CD14-positive monocyte (primary cell): ENCODE results near the gene EEPD1. TPM values are rescaled to one million over a fixed set of nuclear protein-coding genes. Genes with fewer than 3 reads are reported as not detected.
A peak's percentile ranks its signal among the peaks of the same experiment; 100 is the strongest.

Experiments
- DNase-seq, 3 donors: peaks; one replicate each; pipeline ENCODE4 v3.0.0-alpha.2; 2011 to 2022
- H2AFZ ChIP-seq: 2 replicates; pipeline ENCODE4 v1.6.0; 2012; ENCODE audit warnings: mild to moderate bottlenecking, low read depth, low read length, inconsistent platforms; ENCODE audit not compliant: insufficient read depth, poor library complexity, severe bottlenecking
- H3K27ac ChIP-seq, 2 donors: 1 replicate in 1 of 2; 2 replicates in 1 of 2; pipeline ENCODE4 v1.5.1; 2012 to 2013; ENCODE audit warnings: low read length in 2 of 2, control low read depth in 1 of 2, inconsistent platforms in 1 of 2, low read depth in 1 of 2, mild to moderate bottlenecking in 1 of 2
- H3K27me3 ChIP-seq, 2 donors: one replicate each; pipeline versions ENCODE4 v1.6.0 to v1.6.1; 2011 to 2013; ENCODE audit warnings: low read length in 2 of 2; ENCODE audit not compliant: control insufficient read depth in 2 of 2, insufficient read depth in 2 of 2
- H3K36me3 ChIP-seq, 2 donors: replicated peaks in 1 of 2; 1 replicate in 1 of 2; 2 replicates in 1 of 2; pipeline versions ENCODE4 v1.5.1 to v1.6.1; 2012 to 2013; ENCODE audit warnings: low read length in 2 of 2, control low read depth in 1 of 2, inconsistent platforms in 1 of 2, mild to moderate bottlenecking in 1 of 2; ENCODE audit not compliant: insufficient read depth in 2 of 2, control insufficient read depth in 1 of 2
- H3K4me1 ChIP-seq, 2 donors: 1 replicate in 1 of 2; 2 replicates in 1 of 2; pipeline versions ENCODE4 v1.5.1 to v1.6.1; 2012 to 2013; ENCODE audit warnings: low read length in 2 of 2, control low read depth in 1 of 2, inconsistent platforms in 1 of 2, mild to moderate bottlenecking in 1 of 2, moderate library complexity in 1 of 2; ENCODE audit not compliant: insufficient read depth in 2 of 2, control insufficient read depth in 1 of 2
- H3K4me2 ChIP-seq: replicated peaks from 2 replicates; pipeline ENCODE3; 2012; ENCODE audit warnings: low read length, moderate library complexity, mild to moderate bottlenecking; ENCODE audit not compliant: poor library complexity, severe bottlenecking; ENCODE audit errors: extremely low read depth
- H3K4me3 ChIP-seq, 3 experiments: fragments of 200-600 bp in 1 of 3; sonication (generic) in 1 of 3; replicated peaks in 1 of 3; 1 replicate in 2 of 3; 2 replicates in 1 of 3; pipeline ENCODE4 v1.5.1; 2011 to 2013; ENCODE audit warnings: low read length in 3 of 3, mild to moderate bottlenecking in 3 of 3, control low read depth in 2 of 3, low read depth in 2 of 3, inconsistent platforms in 1 of 3, moderate library complexity in 1 of 3
- H3K79me2 ChIP-seq: 2 replicates; pipeline ENCODE4 v1.6.0; 2012; ENCODE audit warnings: mild to moderate bottlenecking, control low read depth, inconsistent platforms, low read length, moderate library complexity; ENCODE audit not compliant: insufficient read depth
- H3K9ac ChIP-seq: 2 replicates; pipeline ENCODE4 v1.6.0; 2017; ENCODE audit warnings: low read length, mild to moderate bottlenecking; ENCODE audit not compliant: insufficient read depth, poor library complexity, severe bottlenecking
- H3K9me3 ChIP-seq, 2 donors: replicated peaks in 1 of 2; 1 replicate in 1 of 2; 2 replicates in 1 of 2; pipeline versions ENCODE4 v1.5.1 to v1.6.1; 2012 to 2013; ENCODE audit warnings: low read length in 2 of 2, control low read depth in 1 of 2; ENCODE audit not compliant: control insufficient read depth in 1 of 2, insufficient read depth in 1 of 2
- H4K20me1 ChIP-seq: 2 replicates; pipeline ENCODE4 v1.6.0; 2012; ENCODE audit warnings: mild to moderate bottlenecking, low read length, control low read depth, moderate library complexity; ENCODE audit not compliant: insufficient read depth
- H3K27ac Mint-ChIP-seq, 7 donors: one replicate each; pipeline ENCODE4 v1.8.0; 2020; ENCODE audit warnings: mild to moderate bottlenecking in 7 of 7, mixed read lengths in 7 of 7, moderate library complexity in 6 of 7, inconsistent platforms in 2 of 7
- H3K27me3 Mint-ChIP-seq, 3 donors: one replicate each; pipeline ENCODE4 v1.8.0; 2021 to 2022; ENCODE audit warnings: low read depth in 3 of 3, mild to moderate bottlenecking in 3 of 3, mixed read lengths in 3 of 3, moderate library complexity in 3 of 3, inconsistent platforms in 1 of 3
- H3K36me3 Mint-ChIP-seq, 2 donors: one replicate each; pipeline ENCODE4 v1.8.0; 2020; ENCODE audit warnings: mixed read lengths in 2 of 2, inconsistent platforms in 1 of 2, mild to moderate bottlenecking in 1 of 2
- H3K4me1 Mint-ChIP-seq: one replicate; pipeline ENCODE4 v1.8.0; 2020; ENCODE audit warnings: mild to moderate bottlenecking, mixed read lengths
- H3K4me3 Mint-ChIP-seq, 2 donors: one replicate each; pipeline ENCODE4 v1.8.0; 2020; ENCODE audit warnings: mild to moderate bottlenecking in 2 of 2, mixed read lengths in 2 of 2, moderate library complexity in 1 of 2
- H3K9me3 Mint-ChIP-seq, 7 donors: one replicate each; pipeline ENCODE4 v1.8.0; 2020 to 2022; ENCODE audit warnings: mixed read lengths in 7 of 7, mild to moderate bottlenecking in 6 of 7, moderate library complexity in 6 of 7, inconsistent platforms in 2 of 7
- CTCF ChIP-seq: fragments of 200-600 bp; IDR thresholded peaks from one replicate; pipeline ENCODE4 v1.8.0; 2022; ENCODE audit warnings: antibody characterized with exemption, mild to moderate bottlenecking
- whole genome bisulfite sequencing: methylation state at CpG from one replicate; pipeline ENCODE4 v1.1.5; 2013; ENCODE audit warnings: missing lambda C conversion rate; ENCODE audit not compliant: insufficient coverage; 5-methylcytosine and 5-hydroxymethylcytosine counted together
- intact Hi-C, 2 donors: fragments of 100-400 bp; cut with micrococcal nuclease; formaldehyde crosslinking; loops; one replicate each; pipeline versions ENCODE4 v1.15.0 to v1.15.1; 2023
- polyA plus RNA-seq, 3 donors: library from polyadenylated mRNA; depleted of rRNA in 1 of 3; unstranded in 2 of 3; stranded (reverse) in 1 of 3; fragments of 300-500 nt in 2 of 3; fragments of >200 nt in 1 of 3; fragmentation: Illumina TruSeq in 2 of 3; gene quantifications; 1 replicate in 2 of 3; 2 replicates in 1 of 3; pipeline ENCODE4 v1.2.3, GENCODE V29; 2012 to 2021

The EEPD1 gene
- polyA plus RNA-seq, 3 donors: 8.6 to 14.4 (median 12.6) TPM

DNA sequence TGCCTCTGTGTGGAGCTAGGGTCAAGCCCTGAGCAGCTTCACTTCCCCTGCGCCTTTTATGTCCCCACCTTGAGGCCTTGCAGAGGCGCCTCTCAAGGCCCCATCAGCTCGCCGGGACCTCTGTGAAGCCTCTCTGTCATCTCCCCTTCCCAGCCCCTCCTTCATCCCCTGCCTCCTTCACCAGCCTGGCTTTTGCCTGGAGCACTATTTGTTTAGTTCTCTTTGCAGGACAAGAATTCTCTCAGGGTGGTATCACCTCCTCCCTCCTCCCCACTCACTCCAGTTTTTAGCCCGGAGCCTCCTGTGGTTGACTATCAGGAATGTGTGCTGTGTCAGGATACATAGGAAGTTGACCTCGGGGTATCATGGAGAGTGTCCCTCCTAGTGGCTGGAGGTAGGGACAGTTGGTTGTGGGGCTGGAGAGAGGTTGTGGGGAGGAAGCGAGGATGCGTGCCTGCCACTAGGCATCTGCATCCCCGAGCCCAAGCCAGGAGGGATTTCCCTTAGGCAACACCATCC lies 146.8 kb downstream of the EEPD1 start:
- H3K9me3 Mint-ChIP-seq: no peaks in the 10 kb centered on the region
- Histone ChIP-seq H2AFZ (no peak overlapping the region), H3K36me3 (peaks cover 25 to 43% of the 10 kb centered on the region in 2 donors), H3K27me3 (no peaks in the 10 kb centered on the region), H3K4me2 (no peak overlapping the region), H3K79me2 (no peaks in the 10 kb centered on the region), H3K4me3 (no peak overlapping the region), H3K27ac (no peak overlapping the region), H3K9me3 (no peaks in the 10 kb centered on the region), H3K9ac (no peak overlapping the region), H4K20me1 (no peaks in the 10 kb centered on the region), H3K4me1 (no peaks in the 10 kb centered on the region)
- peaks cover 4% of the 10 kb centered on the region for H3K4me1 Mint-ChIP-seq
- no peak overlapping the region for H3K4me3 Mint-ChIP-seq
- intact Hi-C loops: loop anchor here (5.0 to 10.0 kb wide), 2 partner anchors 48 to 145 kb away; partner anchors contain the start of gene EEPD1 (in 1 of the 2)
- no peak overlapping the region for H3K27ac Mint-ChIP-seq
- no peak for TF ChIP-seq CTCF
- no peak for DNase-seq
- peaks cover 41 to 48% of the 10 kb centered on the region in 2 donors for H3K36me3 Mint-ChIP-seq
- WGBS: 93% methylated on average over 8 of the region's 9 CpGs
- peaks cover 0 to 4% (median 1%) of the 10 kb centered on the region in 3 donors for H3K27me3 Mint-ChIP-seq

DNA sequence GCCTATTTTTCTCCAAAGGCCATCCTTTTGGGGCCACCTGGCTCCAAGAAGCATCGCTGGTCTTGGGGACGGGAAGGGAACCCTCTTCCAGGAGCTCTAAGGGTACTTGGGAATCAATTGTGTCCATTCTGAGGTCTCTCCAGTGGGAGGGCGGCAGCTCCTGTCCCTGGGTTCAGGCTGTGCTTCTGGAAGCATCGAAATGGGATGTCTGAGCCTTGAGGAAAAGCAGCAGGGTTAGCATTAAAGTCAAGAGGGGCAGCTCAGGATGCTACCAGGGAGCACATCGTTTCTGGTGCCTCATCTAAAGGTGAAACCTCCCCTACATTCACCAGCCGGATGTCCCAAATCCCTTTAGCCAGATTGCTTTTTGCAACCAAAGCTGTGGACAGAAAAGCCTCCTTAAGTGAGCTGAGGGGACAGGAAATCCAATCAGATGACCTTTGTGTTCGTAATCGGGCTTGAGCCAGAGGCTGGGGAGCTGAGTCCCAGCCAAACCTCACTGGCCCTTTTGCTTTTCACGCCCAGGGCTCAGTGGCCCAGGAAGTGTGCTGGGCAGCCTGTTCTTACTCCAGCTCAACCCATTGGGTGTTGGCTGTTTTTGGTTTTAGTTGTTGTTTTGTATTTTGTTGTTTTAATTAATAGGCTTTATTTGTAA lies 147.8 kb downstream of the EEPD1 start:
- Histone ChIP-seq H3K9me3 (no peaks in the 10 kb centered on the region), H3K79me2 (no peaks in the 10 kb centered on the region), H3K4me3 (no peak overlapping the region), H3K9ac (no peak overlapping the region), H3K36me3 (peaks cover 25 to 43% of the 10 kb centered on the region in 2 donors), H3K4me1 (no peaks in the 10 kb centered on the region), H3K27me3 (no peaks in the 10 kb centered on the region), H3K27ac (no peak overlapping the region), H4K20me1 (no peaks in the 10 kb centered on the region), H2AFZ (no peak overlapping the region), H3K4me2 (no peak overlapping the region)
- H3K36me3 Mint-ChIP-seq: peaks cover 41 to 46% of the 10 kb centered on the region in 2 donors
- H3K27ac Mint-ChIP-seq: peak overlapping the region in 1 of 7 donors; percentile 37
- intact Hi-C loops: no loop called here
- 87% methylated on average over 6 of the region's 9 CpGs for WGBS
- no peak overlapping the region for H3K4me3 Mint-ChIP-seq
- H3K27me3 Mint-ChIP-seq: peaks cover 1 to 6% (median 2%) of the 10 kb centered on the region in 3 donors
- H3K4me1 Mint-ChIP-seq: peaks cover 4% of the 10 kb centered on the region
- no peaks in the 10 kb centered on the region for H3K9me3 Mint-ChIP-seq
- DNase-seq: no peak
- no peak for TF ChIP-seq CTCF
